Left ventricle myocardium inferior (tissue), 1 donor: ENCODE data around the gene BRI3. TPM values are rescaled to one million over a fixed set of nuclear protein-coding genes. Genes with fewer than 3 reads are reported as not detected.

Experiments
- DNase-seq: peaks from one replicate; pipeline ENCODE4 v3.0.0-alpha.2; 2020
- H3K27ac ChIP-seq: fragments of 200-600 bp; replicated peaks from 2 replicates; pipeline ENCODE4 v1.8.0; 2021
- H3K27me3 ChIP-seq: fragments of 200-600 bp; 2 replicates; pipeline ENCODE4 v1.8.0; 2021; ENCODE audit warnings: low read depth
- H3K36me3 ChIP-seq: fragments of 200-600 bp; 2 replicates; pipeline ENCODE4 v1.8.0; 2021
- H3K4me1 ChIP-seq: fragments of 200-600 bp; 2 replicates; pipeline ENCODE4 v1.8.0; 2021
- H3K4me3 ChIP-seq: fragments of 200-600 bp; 2 replicates; pipeline ENCODE4 v1.8.0; 2021; ENCODE audit warnings: mild to moderate bottlenecking, moderate library complexity
- H3K9me3 ChIP-seq: fragments of 200-600 bp; replicated peaks from 2 replicates; pipeline ENCODE4 v1.8.0; 2021
- CTCF ChIP-seq: fragments of 200-600 bp; IDR thresholded peaks from 2 replicates; pipeline ENCODE4 v1.8.0; 2021; ENCODE audit warnings: antibody characterized with exemption, mild to moderate bottlenecking, borderline replicate concordance
- intact Hi-C: fragments of 100-400 bp; cut with micrococcal nuclease; formaldehyde crosslinking; loops from one replicate; pipeline ENCODE4 v1.11.0; 2022
- total RNA-seq: library from RNA; stranded (reverse); fragmentation: NEBNext Ultra II Directional; extraction: Animal tissue kit (Norgen Biotek cat#: 25700); gene quantifications from one replicate; pipeline ENCODE4 v1.2.1, GENCODE V29; 2021
- donor health status: DM: no; HTN: yes; CAD: no; lungs with severe emphysema.

The BRI3 gene
- total RNA-seq, 1 donor from 2014 or later: 201 TPM

- peaks cover 3% of the 10 kb centered on the region for H3K36me3 ChIP-seq
- H3K27me3 ChIP-seq: peaks cover 6% of the 10 kb centered on the region
- no peak for TF ChIP-seq CTCF
- no peak for DNase-seq
- intact Hi-C loops: no loop called here
- no peak overlapping the region for H3K27ac ChIP-seq
- H3K4me3 ChIP-seq: no peak overlapping the region
- no peaks in the 10 kb centered on the region for H3K9me3 ChIP-seq
- peaks cover 5% of the 10 kb centered on the region for H3K4me1 ChIP-seq
Observed at GRCh38 chr7:98317366-98318040, 36.0 kb downstream of the BRI3 start.

- Histone ChIP-seq H3K9me3 (no peaks in the 10 kb centered on the region), H3K27me3 (peaks cover 17% of the 10 kb centered on the region), H3K27ac (no peak overlapping the region), H3K4me3 (no peak overlapping the region), H3K4me1 (peaks cover 5% of the 10 kb centered on the region), H3K36me3 (peaks cover 3% of the 10 kb centered on the region)
- intact Hi-C loops: no loop called here
- no peak for DNase-seq
- no peak for TF ChIP-seq CTCF
Observed at GRCh38 chr7:98319176-98319575, 37.7 kb downstream of the BRI3 start.

GRCh38 chr7:98321301-98321700, 39.8 kb downstream of the BRI3 start:
- H3K4me1 ChIP-seq: peaks cover 5% of the 10 kb centered on the region
- intact Hi-C loops: no loop called here
- no peak for TF ChIP-seq CTCF

GRCh38 chr7:98322331-98323270, 41.1 kb downstream of the BRI3 start:
- no peaks in the 10 kb centered on the region for H3K9me3 ChIP-seq
- no peak for TF ChIP-seq CTCF
- no peak overlapping the region for H3K4me3 ChIP-seq
- intact Hi-C loops: no loop called here
- peaks cover 17% of the 10 kb centered on the region for H3K27me3 ChIP-seq
- no peak for DNase-seq
- peaks cover 5% of the 10 kb centered on the region for H3K4me1 ChIP-seq
- H3K27ac ChIP-seq: peak overlapping the region; percentile 9
- H3K36me3 ChIP-seq: no peaks in the 10 kb centered on the region

More at GRCh38 chr7:98321301-98321700, 39.8 kb downstream of the BRI3 start:
- Histone ChIP-seq H3K4me3 (no peak overlapping the region), H3K36me3 (no peaks in the 10 kb centered on the region), H3K27ac (no peak overlapping the region), H3K27me3 (peaks cover 17% of the 10 kb centered on the region), H3K9me3 (no peaks in the 10 kb centered on the region)
- no peak for DNase-seq

GRCh38 chr7:98323597-98324322, 42.3 kb downstream of the BRI3 start:
- Histone ChIP-seq H3K27me3 (peaks cover 17% of the 10 kb centered on the region), H3K4me1 (peaks cover 10% of the 10 kb centered on the region), H3K27ac (no peak overlapping the region), H3K4me3 (no peak overlapping the region), H3K36me3 (no peaks in the 10 kb centered on the region), H3K9me3 (no peaks in the 10 kb centered on the region)
- intact Hi-C loops: no loop called here
- DNase-seq: no peak
- no peak for TF ChIP-seq CTCF
